KOPT-K1 (cell line): ENCODE measurements around the gene ANO7.

Experiments
- H3K27ac ChIP-seq: fragments of 200-600 bp; sonication (generic); 2 replicates; pipeline ENCODE4 v1.5.1; 2016; ENCODE audit warnings: antibody characterized with exemption, mild to moderate bottlenecking, low read depth, low read length; ENCODE audit not compliant: poor library complexity, severe bottlenecking
- H3K36me3 ChIP-seq: fragments of 200-600 bp; sonication (generic); 2 replicates; pipeline ENCODE4 v1.5.1; 2017; ENCODE audit warnings: antibody characterized with exemption, mild to moderate bottlenecking, low read length, moderate library complexity; ENCODE audit not compliant: insufficient read depth
- H3K9me3 ChIP-seq: fragments of 200-600 bp; sonication (generic); 2 replicates; pipeline ENCODE4 v1.5.1; 2017; ENCODE audit warnings: antibody characterized with exemption, low read length, mild to moderate bottlenecking; ENCODE audit not compliant: insufficient read depth, poor library complexity, severe bottlenecking

ANO7 gene

GRCh38 chr2:241177526-241178334 is 10.7 kb upstream of the ANO7 start:
- no peaks in the 10 kb centered on the region for H3K9me3 ChIP-seq
- peaks cover 82% of the 10 kb centered on the region for H3K36me3 ChIP-seq

GRCh38 chr2:241178961-241179360 is 9.5 kb upstream of the ANO7 start:
- no peak overlapping the region for H3K27ac ChIP-seq
- peaks cover 85% of the 10 kb centered on the region for H3K36me3 ChIP-seq
- no peaks in the 10 kb centered on the region for H3K9me3 ChIP-seq

More at GRCh38 chr2:241177526-241178334, 10.7 kb upstream of the ANO7 start:
- no peak overlapping the region for H3K27ac ChIP-seq

- H3K27ac ChIP-seq, result no peak overlapping the region
Measured at GRCh38 chr2:241179899-241180298, 8.6 kb upstream of the ANO7 start.

GRCh38 chr2:241180495-241180894 is 8.0 kb upstream of the ANO7 start:
- Histone ChIP-seq H3K9me3 (no peaks in the 10 kb centered on the region), H3K27ac (no peak overlapping the region), H3K36me3 (peaks cover 73% of the 10 kb centered on the region)

More at GRCh38 chr2:241179899-241180298, 8.6 kb upstream of the ANO7 start:
- Histone ChIP-seq H3K36me3 (peaks cover 79% of the 10 kb centered on the region), H3K9me3 (no peaks in the 10 kb centered on the region)

GRCh38 chr2:241182126-241182525 is 6.4 kb upstream of the ANO7 start:
- no peaks in the 10 kb centered on the region for H3K9me3 ChIP-seq
- peaks cover 58% of the 10 kb centered on the region for H3K36me3 ChIP-seq
- no peak overlapping the region for H3K27ac ChIP-seq

GRCh38 chr2:241182531-241183133 is 5.8 kb upstream of the ANO7 start:
- no peaks in the 10 kb centered on the region for H3K9me3 ChIP-seq
- peaks cover 55% of the 10 kb centered on the region for H3K36me3 ChIP-seq

GRCh38 chr2:241183221-241183620 is 5.3 kb upstream of the ANO7 start:
- Histone ChIP-seq H3K36me3 (peaks cover 49% of the 10 kb centered on the region), H3K9me3 (no peaks in the 10 kb centered on the region), H3K27ac (no peak overlapping the region)

More at GRCh38 chr2:241182531-241183133, 5.8 kb upstream of the ANO7 start:
- H3K27ac ChIP-seq, result no peak overlapping the region

GRCh38 chr2:241184901-241185300 is 3.6 kb upstream of the ANO7 start:
- Histone ChIP-seq H3K9me3 (no peaks in the 10 kb centered on the region), H3K36me3 (peaks cover 36% of the 10 kb centered on the region), H3K27ac (no peak overlapping the region)

- H3K27ac ChIP-seq, result no peak overlapping the region
- peaks cover 27% of the 10 kb centered on the region for H3K36me3 ChIP-seq
- H3K9me3 ChIP-seq, result no peaks in the 10 kb centered on the region
Measured at GRCh38 chr2:241185961-241186360, 2.5 kb upstream of the ANO7 start.

- Histone ChIP-seq H3K9me3 (no peaks in the 10 kb centered on the region), H3K27ac (no peak overlapping the region)
Measured at GRCh38 chr2:241187101-241187917, 1.2 kb upstream of the ANO7 start.

GRCh38 chr2:241187918-241188234 is 601 bp upstream of the ANO7 start:
- H3K36me3 ChIP-seq, result peaks cover 10% of the 10 kb centered on the region
- H3K9me3 ChIP-seq, result no peaks in the 10 kb centered on the region
- no peak overlapping the region for H3K27ac ChIP-seq

More at GRCh38 chr2:241187101-241187917, 1.2 kb upstream of the ANO7 start:
- peaks cover 16% of the 10 kb centered on the region for H3K36me3 ChIP-seq

GRCh38 chr2:241189093-241189855 is 797 bp downstream of the ANO7 start:
- H3K27ac ChIP-seq, result no peak overlapping the region
- H3K36me3 ChIP-seq, result no peaks in the 10 kb centered on the region
- no peaks in the 10 kb centered on the region for H3K9me3 ChIP-seq

- Histone ChIP-seq H3K9me3 (no peaks in the 10 kb centered on the region), H3K27ac (no peak overlapping the region), H3K36me3 (no peaks in the 10 kb centered on the region)
Measured at GRCh38 chr2:241189856-241190201, 1.4 kb downstream of the ANO7 start.

GRCh38 chr2:241190291-241190981 is 2.0 kb downstream of the ANO7 start:
- H3K9me3 ChIP-seq, result no peaks in the 10 kb centered on the region
- H3K36me3 ChIP-seq, result no peaks in the 10 kb centered on the region
- no peak overlapping the region for H3K27ac ChIP-seq
